ENCODE results near the gene MNDA.

The MNDA gene

DNA sequence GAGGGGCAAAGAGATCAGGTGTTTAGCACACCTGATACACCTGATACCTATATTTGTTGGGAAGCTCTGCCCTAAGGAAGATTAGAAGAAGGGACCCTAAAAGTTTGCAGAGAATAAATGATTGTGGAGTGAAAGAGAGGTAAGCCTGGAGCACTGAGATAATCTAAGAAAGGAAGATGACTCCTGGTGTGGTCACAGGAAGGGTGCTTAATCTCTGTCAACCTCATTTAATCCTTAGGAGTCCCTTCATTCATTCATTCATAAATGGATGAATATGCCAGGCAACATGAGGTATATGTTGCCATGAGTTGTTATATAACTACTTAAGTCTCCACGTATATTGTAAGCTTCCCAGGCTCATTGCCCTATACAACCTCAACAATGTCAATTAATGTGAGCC lies 16.2 kb upstream of the MNDA start:
- no peak overlapping the region for H3K4me3 ChIP-seq (ENCODE audit: low read depth, low read length)
- TF ChIP-seq, protein P1, sequence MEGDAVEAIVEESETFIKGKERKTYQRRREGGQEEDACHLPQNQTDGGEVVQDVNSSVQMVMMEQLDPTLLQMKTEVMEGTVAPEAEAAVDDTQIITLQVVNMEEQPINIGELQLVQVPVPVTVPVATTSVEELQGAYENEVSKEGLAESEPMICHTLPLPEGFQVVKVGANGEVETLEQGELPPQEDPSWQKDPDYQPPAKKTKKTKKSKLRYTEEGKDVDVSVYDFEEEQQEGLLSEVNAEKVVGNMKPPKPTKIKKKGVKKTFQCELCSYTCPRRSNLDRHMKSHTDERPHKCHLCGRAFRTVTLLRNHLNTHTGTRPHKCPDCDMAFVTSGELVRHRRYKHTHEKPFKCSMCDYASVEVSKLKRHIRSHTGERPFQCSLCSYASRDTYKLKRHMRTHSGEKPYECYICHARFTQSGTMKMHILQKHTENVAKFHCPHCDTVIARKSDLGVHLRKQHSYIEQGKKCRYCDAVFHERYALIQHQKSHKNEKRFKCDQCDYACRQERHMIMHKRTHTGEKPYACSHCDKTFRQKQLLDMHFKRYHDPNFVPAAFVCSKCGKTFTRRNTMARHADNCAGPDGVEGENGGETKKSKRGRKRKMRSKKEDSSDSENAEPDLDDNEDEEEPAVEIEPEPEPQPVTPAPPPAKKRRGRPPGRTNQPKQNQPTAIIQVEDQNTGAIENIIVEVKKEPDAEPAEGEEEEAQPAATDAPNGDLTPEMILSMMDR (IDR thresholded peaks at IDR 0.05; ENCODE audit: insufficient read depth, low read depth, low read length, missing control alignments): no peak
- no peak for DNase-seq (ENCODE audit: low read depth)

DNA sequence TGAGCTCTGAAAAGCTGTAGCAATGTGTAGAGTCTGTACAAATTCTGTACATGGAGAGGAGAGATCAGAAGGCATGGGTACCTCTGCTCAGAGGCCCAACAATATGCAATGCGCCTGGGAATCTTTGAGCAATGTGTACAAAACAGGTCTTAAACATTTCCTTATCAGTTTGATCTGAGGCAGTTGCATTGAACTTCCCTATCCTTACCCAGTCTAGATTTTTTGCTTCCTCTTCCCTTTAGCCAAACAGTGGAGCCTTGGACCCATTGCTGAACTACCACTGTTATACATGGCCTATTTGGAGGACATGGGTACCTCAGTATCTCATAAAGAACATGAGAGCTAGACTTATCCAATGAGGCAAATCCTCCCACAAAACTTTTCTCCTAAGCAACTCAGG lies 12.6 kb upstream of the MNDA start:
- TF ChIP-seq, protein P1 (IDR thresholded peaks at IDR 0.05; ENCODE audit: insufficient read depth, low read depth, low read length, missing control alignments): no peak
- DNase-seq (ENCODE audit: low read depth): no peak
- H3K4me3 ChIP-seq (ENCODE audit: low read depth, low read length): no peak overlapping the region

- no peak overlapping the region for H3K4me3 ChIP-seq (ENCODE audit: low read depth, low read length)
- TF ChIP-seq, protein P1 (IDR thresholded peaks at IDR 0.05; ENCODE audit: insufficient read depth, low read depth, low read length, missing control alignments): no peak
- DNase-seq (ENCODE audit: low read depth): no peak
Observed at GRCh38 chr1:158818975-158819431, 12.1 kb upstream of the MNDA start.

DNA sequence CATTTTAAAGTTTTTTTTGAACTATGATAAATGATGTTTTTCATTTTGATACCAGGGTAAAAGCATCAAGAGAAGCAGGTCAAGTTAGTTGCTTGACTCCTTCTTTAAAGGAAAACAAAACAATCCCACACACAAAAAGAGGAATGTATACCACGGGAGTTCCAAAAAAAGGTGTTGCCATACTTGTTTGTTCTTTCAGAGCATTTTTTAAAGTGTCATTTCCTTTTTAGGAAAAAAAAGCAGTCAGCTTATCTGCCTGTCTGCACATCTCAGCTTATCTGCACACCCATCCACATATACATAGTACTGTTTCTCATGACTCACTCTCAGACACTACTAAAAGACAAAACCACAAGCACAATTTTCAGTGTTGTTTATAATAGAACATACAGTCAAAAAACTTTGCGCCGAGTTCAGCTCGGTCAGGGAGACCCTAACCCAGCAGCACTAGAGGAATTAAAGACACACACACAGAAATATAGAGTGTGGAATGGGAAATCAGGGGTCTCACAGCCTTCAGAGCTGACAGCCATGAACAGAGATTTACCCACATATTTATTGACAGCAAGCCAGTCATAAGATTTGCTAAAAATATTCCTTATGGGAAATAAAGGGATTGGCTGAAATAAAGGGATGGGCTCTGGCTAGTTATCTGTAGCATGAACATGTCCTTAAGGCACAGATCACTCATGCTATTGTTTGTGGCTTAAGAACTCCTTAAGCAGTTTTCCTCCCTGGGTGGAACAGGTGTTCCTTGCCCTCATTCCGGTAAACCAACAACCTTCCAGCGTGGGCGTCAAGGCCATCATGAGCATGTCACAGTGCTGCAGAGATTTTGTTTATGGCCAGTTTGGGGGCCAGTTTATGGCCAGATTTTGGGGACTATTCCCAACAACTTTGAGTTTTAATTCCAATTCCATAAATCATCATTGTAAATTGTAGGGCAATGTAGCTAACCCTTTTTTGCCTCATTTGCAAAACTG lies 11.4 kb upstream of the MNDA start:
- TF ChIP-seq, protein P1 (IDR thresholded peaks at IDR 0.05; ENCODE audit: insufficient read depth, low read depth, low read length, missing control alignments): no peak
- DNase-seq (ENCODE audit: low read depth): peak; percentile 38
- no peak overlapping the region for H3K4me3 ChIP-seq (ENCODE audit: low read depth, low read length)

- DNase-seq (ENCODE audit: low read depth): no peak
- H3K4me3 ChIP-seq (ENCODE audit: low read depth, low read length): no peak overlapping the region
- TF ChIP-seq, protein P1 (IDR thresholded peaks at IDR 0.05; ENCODE audit: insufficient read depth, low read depth, low read length, missing control alignments): no peak
Observed at GRCh38 chr1:158821723-158822122, 9.4 kb upstream of the MNDA start.

- DNase-seq (ENCODE audit: low read depth): peak; percentile 17
- TF ChIP-seq, protein P1 (IDR thresholded peaks at IDR 0.05; ENCODE audit: insufficient read depth, low read depth, low read length, missing control alignments): no peak
- no peak overlapping the region for H3K4me3 ChIP-seq (ENCODE audit: low read depth, low read length)
Observed at GRCh38 chr1:158830074-158830677, 975 bp upstream of the MNDA start.
